ENCODE results near the gene PTPRN2.
A peak's percentile ranks its signal among the peaks of the same experiment; 100 is the strongest.

The PTPRN2 gene

GRCh38 chr7:157577796-157578339, 1009.8 kb downstream of the PTPRN2 start:
- Histone ChIP-seq H3K9me3 (ENCODE audit: control insufficient read depth, low read length) (no peaks in the 10 kb centered on the region), H3K9ac (ENCODE audit: low read length) (no peak overlapping the region), H3K36me3 (ENCODE audit: control insufficient read depth, insufficient read depth, low read length) (no peaks in the 10 kb centered on the region), H3K4me3 (ENCODE audit: low read length) (no peak overlapping the region), H3K27me3 (ENCODE audit: control insufficient read depth, insufficient read depth, low read length) (no peaks in the 10 kb centered on the region), H3K4me1 (ENCODE audit: control insufficient read depth, insufficient read depth, low read length) (no peaks in the 10 kb centered on the region)

DNA sequence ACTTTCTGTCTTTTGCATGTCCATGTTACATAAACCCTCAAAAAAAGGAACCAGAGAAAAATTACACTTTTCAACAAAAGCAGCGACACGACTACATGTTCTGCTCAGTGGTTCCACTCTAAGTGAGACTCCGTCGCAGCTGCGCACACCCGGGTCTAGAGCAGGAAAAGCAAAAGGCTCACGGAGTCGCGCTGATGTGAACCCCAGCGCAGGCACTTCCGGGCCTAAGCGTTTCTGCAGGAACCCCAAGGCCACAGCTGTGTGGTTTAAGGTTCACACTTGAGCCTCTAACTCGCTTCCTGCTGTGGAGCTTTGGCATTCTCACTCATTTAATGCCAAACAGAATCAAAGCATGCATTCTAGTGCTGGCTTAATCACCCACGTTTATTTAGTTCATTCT, 1010.6 kb downstream of the PTPRN2 start:
- Histone ChIP-seq H3K9me3 (ENCODE audit: control insufficient read depth, low read length) (no peaks in the 10 kb centered on the region), H3K4me3 (ENCODE audit: low read length) (no peak overlapping the region), H3K4me1 (ENCODE audit: control insufficient read depth, insufficient read depth, low read length) (no peaks in the 10 kb centered on the region), H3K9ac (ENCODE audit: low read length) (no peak overlapping the region), H3K36me3 (ENCODE audit: control insufficient read depth, insufficient read depth, low read length) (no peaks in the 10 kb centered on the region), H3K27me3 (ENCODE audit: control insufficient read depth, insufficient read depth, low read length) (no peaks in the 10 kb centered on the region)

DNA sequence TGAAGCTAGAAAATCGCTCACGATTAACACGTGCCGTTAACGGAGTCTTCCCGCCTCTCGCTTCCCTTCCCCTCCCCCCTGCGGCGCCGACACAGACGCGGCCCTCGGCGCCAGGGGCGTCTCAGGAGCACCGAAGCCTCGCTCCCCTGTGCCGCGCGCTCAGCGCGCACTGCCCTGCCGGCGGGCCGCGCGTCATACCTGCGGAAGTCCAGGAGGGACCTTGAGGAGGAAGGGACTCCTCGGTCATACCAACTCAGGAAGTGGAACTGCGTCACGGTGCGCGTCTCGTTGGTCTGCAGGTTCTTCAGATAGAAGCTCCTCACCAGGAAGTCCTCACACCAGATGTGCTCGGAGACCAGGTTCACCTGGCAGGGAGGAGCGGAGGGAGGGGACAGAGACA, 1011.2 kb downstream of the PTPRN2 start:
- Histone ChIP-seq H3K27me3 (ENCODE audit: control insufficient read depth, insufficient read depth, low read length) (no peaks in the 10 kb centered on the region), H3K9me3 (ENCODE audit: control insufficient read depth, low read length) (no peaks in the 10 kb centered on the region), H3K4me3 (ENCODE audit: low read length) (no peak overlapping the region), H3K9ac (ENCODE audit: low read length) (no peak overlapping the region), H3K36me3 (ENCODE audit: control insufficient read depth, insufficient read depth, low read length) (no peaks in the 10 kb centered on the region), H3K4me1 (ENCODE audit: control insufficient read depth, insufficient read depth, low read length) (no peaks in the 10 kb centered on the region)

DNA sequence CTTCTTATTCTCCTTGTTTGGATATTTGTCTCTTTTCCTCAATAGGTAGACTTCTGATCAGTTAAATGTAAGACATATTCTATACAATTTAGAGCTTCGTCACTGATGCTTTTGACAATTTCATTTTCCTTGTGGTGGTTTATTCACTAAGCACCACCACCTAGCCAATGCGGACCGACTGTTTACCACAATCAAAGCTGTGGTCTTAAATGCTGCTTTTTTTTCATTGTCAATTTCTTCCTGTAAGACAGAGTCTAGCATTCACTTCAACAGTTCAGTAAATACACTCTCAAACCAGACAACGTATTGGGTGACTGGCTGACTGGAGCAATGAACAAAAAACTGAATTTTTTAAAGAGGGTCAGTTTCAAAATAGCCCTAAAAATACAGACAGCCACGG, 1011.8 kb downstream of the PTPRN2 start:
- H3K27me3 ChIP-seq (ENCODE audit: control insufficient read depth, insufficient read depth, low read length): no peaks in the 10 kb centered on the region
- no peaks in the 10 kb centered on the region for H3K4me1 ChIP-seq (ENCODE audit: control insufficient read depth, insufficient read depth, low read length)
- no peak overlapping the region for H3K4me3 ChIP-seq (ENCODE audit: low read length)
- H3K9me3 ChIP-seq (ENCODE audit: control insufficient read depth, low read length): no peaks in the 10 kb centered on the region
- H3K36me3 ChIP-seq (ENCODE audit: control insufficient read depth, insufficient read depth, low read length): no peaks in the 10 kb centered on the region
- H3K9ac ChIP-seq (ENCODE audit: low read length): no peak overlapping the region

GRCh38 chr7:157574914-157575586, 1012.6 kb downstream of the PTPRN2 start:
- no peak overlapping the region for H3K4me3 ChIP-seq (ENCODE audit: low read length)

DNA sequence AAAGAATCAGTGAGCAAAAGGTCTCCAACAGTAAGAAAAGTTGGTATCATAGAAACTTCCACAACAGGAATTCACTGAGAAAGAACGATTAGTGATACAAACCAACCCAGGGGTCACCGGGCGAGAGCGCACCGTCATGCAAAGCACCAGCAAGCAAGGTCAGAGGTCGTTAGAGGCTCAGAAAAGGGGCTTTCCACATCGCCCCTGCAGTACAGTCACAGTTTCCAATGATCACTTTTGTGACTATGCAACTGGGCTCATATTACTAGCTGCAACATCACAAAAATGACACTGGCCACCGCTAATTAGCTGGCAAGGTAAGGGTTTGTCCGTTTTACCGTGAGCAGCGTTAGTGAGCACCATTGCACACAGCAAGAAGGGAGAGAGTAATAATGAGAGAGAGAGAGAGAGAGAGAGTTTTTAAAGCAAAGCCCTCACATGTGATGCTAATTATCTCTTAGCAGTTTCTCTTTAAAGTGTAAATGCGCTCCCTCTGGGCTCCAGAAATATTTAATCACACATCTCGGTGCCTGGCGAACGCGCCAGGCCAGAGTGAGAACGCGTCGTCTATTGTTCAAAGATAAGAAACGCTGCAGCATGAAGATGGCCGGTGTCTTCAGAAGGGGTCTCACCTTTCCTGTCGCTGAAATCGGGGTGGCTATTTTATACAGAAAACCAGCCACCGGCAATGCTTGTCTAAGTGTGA, 1013.4 kb downstream of the PTPRN2 start:
- Histone ChIP-seq H3K27me3 (ENCODE audit: control insufficient read depth, insufficient read depth, low read length) (no peaks in the 10 kb centered on the region), H3K9me3 (ENCODE audit: control insufficient read depth, low read length) (no peaks in the 10 kb centered on the region), H3K4me3 (ENCODE audit: low read length) (no peak overlapping the region), H3K4me1 (ENCODE audit: control insufficient read depth, insufficient read depth, low read length) (peaks cover 1% of the 10 kb centered on the region), H3K36me3 (ENCODE audit: control insufficient read depth, insufficient read depth, low read length) (no peaks in the 10 kb centered on the region), H3K9ac (ENCODE audit: low read length) (no peak overlapping the region)

More at GRCh38 chr7:157574914-157575586, 1012.6 kb downstream of the PTPRN2 start:
- Histone ChIP-seq H3K9ac (ENCODE audit: low read length) (no peak overlapping the region), H3K9me3 (ENCODE audit: control insufficient read depth, low read length) (no peaks in the 10 kb centered on the region), H3K36me3 (ENCODE audit: control insufficient read depth, insufficient read depth, low read length) (no peaks in the 10 kb centered on the region), H3K4me1 (ENCODE audit: control insufficient read depth, insufficient read depth, low read length) (no peaks in the 10 kb centered on the region), H3K27me3 (ENCODE audit: control insufficient read depth, insufficient read depth, low read length) (no peaks in the 10 kb centered on the region)

- Histone ChIP-seq H3K36me3 (ENCODE audit: control insufficient read depth, insufficient read depth, low read length) (no peaks in the 10 kb centered on the region), H3K4me1 (ENCODE audit: control insufficient read depth, insufficient read depth, low read length) (peaks cover 11% of the 10 kb centered on the region), H3K4me3 (ENCODE audit: low read length) (no peak overlapping the region)
Observed at GRCh38 chr7:157573244-157573643, 1014.4 kb downstream of the PTPRN2 start.

DNA sequence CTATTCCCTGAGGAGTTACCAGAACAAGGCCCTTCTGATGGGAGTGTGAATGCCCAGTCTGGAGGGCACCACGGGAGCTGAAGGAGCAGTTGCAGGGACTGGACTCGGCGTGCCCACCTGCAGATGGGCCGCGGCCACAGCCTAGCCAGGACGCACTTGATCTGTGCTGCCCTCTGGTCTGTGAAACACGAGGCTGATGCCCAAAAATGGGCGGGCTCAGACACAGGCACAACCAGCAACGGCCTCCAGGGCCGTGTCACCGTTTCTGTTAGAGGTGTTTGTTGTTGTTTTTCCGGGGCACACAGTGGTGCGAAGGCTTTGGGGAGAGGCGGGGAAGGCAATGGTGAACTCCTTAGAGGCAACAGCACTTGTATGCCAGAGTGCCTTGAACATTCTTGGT, 1015.0 kb downstream of the PTPRN2 start:
- no peak overlapping the region for H3K9ac ChIP-seq (ENCODE audit: low read length)
- no peaks in the 10 kb centered on the region for H3K27me3 ChIP-seq (ENCODE audit: control insufficient read depth, insufficient read depth, low read length)
- no peaks in the 10 kb centered on the region for H3K9me3 ChIP-seq (ENCODE audit: control insufficient read depth, low read length)
- H3K4me1 ChIP-seq (ENCODE audit: control insufficient read depth, insufficient read depth, low read length): peaks cover 15% of the 10 kb centered on the region
- no peaks in the 10 kb centered on the region for H3K36me3 ChIP-seq (ENCODE audit: control insufficient read depth, insufficient read depth, low read length)
- no peak overlapping the region for H3K4me3 ChIP-seq (ENCODE audit: low read length)

More at GRCh38 chr7:157573244-157573643, 1014.4 kb downstream of the PTPRN2 start:
- no peaks in the 10 kb centered on the region for H3K9me3 ChIP-seq (ENCODE audit: control insufficient read depth, low read length)
- no peaks in the 10 kb centered on the region for H3K27me3 ChIP-seq (ENCODE audit: control insufficient read depth, insufficient read depth, low read length)
- H3K9ac ChIP-seq (ENCODE audit: low read length): no peak overlapping the region

DNA sequence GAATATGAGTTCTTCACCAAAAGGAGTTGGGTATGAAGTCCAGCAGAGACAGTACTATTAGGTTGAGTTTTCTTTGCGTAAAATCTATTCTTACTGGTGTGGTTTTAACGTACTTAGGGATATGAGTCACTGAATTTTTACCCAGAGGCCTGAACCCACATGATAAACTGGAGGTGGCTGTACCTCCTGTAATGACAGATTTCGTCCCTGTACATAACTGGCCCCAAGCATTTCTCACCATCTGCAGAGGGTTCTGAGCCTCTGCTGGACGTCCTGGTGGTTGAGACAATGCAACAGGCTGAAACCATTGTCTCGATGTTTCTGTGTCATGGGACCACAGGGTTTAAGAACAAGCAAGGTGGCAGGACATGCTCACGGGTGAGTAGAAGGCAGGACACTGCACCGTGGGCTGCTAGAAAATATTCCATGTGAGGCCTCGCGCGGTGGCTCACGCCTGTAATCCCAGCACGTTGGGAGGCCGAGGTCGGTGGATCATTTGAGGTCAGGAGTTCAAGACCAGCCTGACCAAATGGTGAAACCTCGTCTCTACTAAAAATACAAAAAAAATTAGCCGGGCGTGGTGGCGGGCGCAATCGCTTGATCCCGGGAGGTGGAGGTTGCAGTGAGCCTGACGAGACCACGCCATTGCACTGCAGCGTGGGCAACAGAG, 1017.0 kb downstream of the PTPRN2 start:
- no peaks in the 10 kb centered on the region for H3K9me3 ChIP-seq (ENCODE audit: control insufficient read depth, low read length)
- H3K27me3 ChIP-seq (ENCODE audit: control insufficient read depth, insufficient read depth, low read length): no peaks in the 10 kb centered on the region
- no peak overlapping the region for H3K4me3 ChIP-seq (ENCODE audit: low read length)
- H3K9ac ChIP-seq (ENCODE audit: low read length): no peak overlapping the region
- H3K36me3 ChIP-seq (ENCODE audit: control insufficient read depth, insufficient read depth, low read length): no peaks in the 10 kb centered on the region
- H3K4me1 ChIP-seq (ENCODE audit: control insufficient read depth, insufficient read depth, low read length): peaks cover 15% of the 10 kb centered on the region

DNA sequence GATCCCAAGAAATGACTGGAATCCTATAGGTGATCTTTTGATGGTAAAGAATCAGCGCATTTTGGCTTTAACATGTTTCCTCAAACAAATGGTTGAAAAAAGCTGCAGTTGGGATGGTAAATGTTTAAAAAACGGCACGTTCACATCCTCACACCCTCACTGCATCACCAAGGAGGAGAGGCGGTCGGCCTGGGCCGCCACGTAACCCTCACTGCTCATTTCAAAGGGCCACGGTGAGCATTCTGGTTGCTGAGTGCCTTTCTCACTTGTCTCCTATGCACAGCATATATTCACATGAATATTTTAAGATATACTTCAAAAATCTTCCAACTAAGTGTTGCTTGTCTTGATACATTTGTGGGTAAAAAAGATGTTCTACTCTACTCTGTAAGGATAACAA, 1017.7 kb downstream of the PTPRN2 start:
- Histone ChIP-seq H3K4me1 (ENCODE audit: control insufficient read depth, insufficient read depth, low read length) (peaks cover 15% of the 10 kb centered on the region), H3K4me3 (ENCODE audit: low read length) (no peak overlapping the region), H3K36me3 (ENCODE audit: control insufficient read depth, insufficient read depth, low read length) (no peaks in the 10 kb centered on the region), H3K9me3 (ENCODE audit: control insufficient read depth, low read length) (no peaks in the 10 kb centered on the region), H3K27me3 (ENCODE audit: control insufficient read depth, insufficient read depth, low read length) (no peaks in the 10 kb centered on the region), H3K9ac (ENCODE audit: low read length) (no peak overlapping the region)

DNA sequence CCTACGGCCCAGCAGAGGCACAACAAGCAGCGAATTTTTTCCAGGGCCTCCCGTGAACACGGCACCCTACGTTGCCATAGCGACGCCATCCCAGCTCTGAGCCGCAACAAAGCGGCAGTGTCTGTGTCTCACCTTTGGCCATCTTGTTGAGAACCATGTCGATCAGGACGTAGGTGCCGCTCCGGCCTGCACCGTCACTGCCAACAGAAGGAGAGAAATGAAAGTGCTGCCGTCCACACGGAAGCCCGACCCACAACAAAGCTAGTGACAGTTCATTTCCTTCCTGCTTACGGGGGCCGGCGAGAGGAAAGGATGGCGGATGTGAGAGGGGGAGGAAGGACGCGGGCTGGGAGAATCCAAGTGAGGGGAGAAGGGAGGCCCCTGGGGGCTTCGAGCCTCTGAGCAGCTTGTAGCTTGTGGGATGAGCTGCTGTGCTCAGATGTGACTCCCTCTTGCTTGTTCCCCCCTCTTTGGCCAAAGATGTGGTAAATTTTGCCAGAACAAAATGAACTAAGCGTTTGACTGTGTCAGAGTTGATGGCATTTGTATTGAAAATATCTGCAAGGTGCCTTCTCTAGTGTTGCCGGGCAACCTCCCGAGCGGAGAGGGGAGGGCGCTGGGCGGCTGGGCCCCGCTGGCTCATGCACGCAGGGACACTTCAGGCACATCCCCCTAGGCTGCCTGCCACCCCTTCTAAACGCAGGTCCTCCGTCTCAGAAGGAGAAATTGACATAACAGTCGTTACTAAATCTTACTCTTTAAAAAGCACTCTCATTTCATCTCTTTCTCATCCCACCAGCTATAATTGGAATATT, 1018.6 kb downstream of the PTPRN2 start:
- H3K4me3 ChIP-seq (ENCODE audit: low read length): peak overlapping the region; percentile 56
- H3K36me3 ChIP-seq (ENCODE audit: control insufficient read depth, insufficient read depth, low read length): no peaks in the 10 kb centered on the region
- H3K27me3 ChIP-seq (ENCODE audit: control insufficient read depth, insufficient read depth, low read length): no peaks in the 10 kb centered on the region
- peak overlapping the region; percentile 71 for H3K9ac ChIP-seq (ENCODE audit: low read length)
- peaks cover 15% of the 10 kb centered on the region for H3K4me1 ChIP-seq (ENCODE audit: control insufficient read depth, insufficient read depth, low read length)
- H3K9me3 ChIP-seq (ENCODE audit: control insufficient read depth, low read length): no peaks in the 10 kb centered on the region

All from mucosa of stomach (tissue), 1 donor.